Renal cortex interstitium (tissue), 11 donors: ENCODE results near the gene CD300H. TPM values are rescaled to one million over a fixed set of nuclear protein-coding genes. Genes with fewer than 3 reads are reported as not detected.
"Not testable (repeated sequence)": the region's sequence is repeated elsewhere in the genome, so short reads cannot be mapped to it uniquely, and the experiment has no call there.

ENCODE experiments used
- DNase-seq, 11 donors: peaks; one replicate each; pipeline ENCODE4 v3.0.0-alpha.2; 2013; ENCODE audit warnings: low read depth in 9 of 11, low spot score in 4 of 11; ENCODE audit errors: extremely low read depth in 1 of 11
- polyA plus RNA-seq, 3 donors: library from polyadenylated mRNA; unstranded; fragments of 120-200 nt; gene quantifications; one replicate each; pipeline ENCODE4 v1.2.1, GENCODE V29; 2013; ENCODE audit not compliant: insufficient read length in 3 of 3

The CD300H gene
- polyA plus RNA-seq, 3 donors = 0.42 TPM; not detected in 2

DNA sequence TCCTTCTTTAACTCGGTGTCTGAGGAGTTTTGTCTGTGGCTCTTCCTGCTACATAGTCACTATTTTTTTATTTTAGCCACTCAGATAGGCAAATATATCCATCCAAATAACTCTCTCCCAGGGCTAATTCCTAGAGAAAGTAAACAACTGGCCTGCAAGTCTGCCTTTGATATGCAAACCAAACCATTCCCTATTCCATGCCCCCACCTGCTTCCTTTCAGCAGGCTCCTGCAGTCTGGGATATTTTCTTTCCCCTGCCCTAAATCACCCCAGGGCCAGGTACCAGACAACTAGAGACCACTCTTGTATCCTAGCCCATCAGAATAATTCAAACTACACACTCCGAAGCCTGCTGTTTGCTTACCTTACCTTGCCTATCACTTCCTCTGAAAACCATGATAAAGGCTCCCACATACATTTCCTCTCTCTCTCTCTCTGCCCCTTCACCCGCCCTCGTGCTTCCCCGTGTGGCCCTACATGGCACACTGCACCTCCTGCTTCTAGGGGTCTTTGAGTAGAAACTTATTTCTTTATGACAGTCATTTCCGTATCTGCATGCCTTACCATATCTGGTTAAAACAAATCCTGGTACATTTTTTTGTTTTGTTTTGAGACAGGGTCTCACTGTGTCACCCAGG is 8.3 kb downstream of the CD300H start:
- no peak for DNase-seq

DNA sequence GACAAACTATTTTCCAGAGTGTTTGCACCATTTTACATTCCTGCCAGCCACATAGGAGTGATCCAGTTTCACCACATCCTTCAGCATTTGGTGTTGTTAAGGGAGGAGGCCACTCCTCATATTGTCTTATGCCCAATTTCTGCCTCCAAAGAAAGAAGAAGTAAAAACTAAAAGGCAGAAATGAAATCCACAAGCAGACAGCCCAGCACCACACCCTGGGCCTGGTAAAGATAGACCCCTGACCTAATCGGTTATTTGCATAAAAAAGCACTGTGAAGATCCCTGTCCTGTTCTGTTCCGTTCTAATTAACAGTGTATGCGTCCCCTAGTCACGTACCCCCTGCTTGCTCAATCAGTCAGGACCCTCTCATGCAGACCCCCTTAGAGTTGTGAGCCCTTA is 8.9 kb downstream of the CD300H start:
- DNase-seq = not testable (repeated sequence)

DNA sequence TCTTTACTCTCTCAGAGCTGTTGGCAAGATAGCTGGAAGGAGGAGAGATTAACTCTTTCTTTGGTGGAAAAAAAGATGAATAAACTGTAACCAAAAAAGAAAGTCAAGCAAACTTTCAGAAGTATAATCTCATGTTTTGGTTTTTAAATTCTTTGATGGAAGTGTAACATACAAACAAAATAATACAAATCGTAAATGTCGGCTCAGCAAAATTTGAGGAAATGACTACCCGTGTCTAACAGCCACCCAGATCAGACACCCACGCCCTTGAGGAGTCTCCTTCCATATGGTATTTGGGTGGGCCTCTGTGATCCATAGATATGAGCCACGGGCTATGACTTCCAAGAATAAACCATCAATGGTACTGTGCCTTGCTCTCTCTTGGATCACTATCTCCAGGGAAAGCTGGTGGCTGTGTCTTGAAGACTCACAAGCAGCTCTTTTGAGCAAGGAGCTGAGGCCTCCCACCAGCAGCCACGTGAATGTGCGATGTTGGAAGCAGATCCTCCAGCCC is 11.8 kb downstream of the CD300H start:
- no peak for DNase-seq

DNA sequence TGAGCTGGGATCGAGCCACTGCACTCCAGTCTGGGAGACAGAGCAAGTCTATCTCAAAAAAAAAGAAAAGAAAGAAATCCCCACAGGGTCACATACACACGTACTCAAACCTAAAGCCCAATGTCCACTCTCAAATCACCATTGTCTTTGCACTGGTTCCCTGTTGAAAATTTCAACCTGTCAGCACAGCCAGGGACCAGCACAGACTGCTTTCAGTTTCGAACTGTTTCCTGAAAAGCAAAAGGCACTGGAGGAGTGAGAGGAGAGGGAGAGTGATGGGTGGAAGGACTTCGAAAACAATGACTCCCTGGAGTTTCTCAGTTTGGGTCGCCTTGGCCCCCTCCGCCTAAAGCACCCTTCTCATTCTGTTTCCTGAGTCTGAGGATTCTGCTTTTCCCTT is 12.4 kb downstream of the CD300H start:
- no peak for DNase-seq

DNA sequence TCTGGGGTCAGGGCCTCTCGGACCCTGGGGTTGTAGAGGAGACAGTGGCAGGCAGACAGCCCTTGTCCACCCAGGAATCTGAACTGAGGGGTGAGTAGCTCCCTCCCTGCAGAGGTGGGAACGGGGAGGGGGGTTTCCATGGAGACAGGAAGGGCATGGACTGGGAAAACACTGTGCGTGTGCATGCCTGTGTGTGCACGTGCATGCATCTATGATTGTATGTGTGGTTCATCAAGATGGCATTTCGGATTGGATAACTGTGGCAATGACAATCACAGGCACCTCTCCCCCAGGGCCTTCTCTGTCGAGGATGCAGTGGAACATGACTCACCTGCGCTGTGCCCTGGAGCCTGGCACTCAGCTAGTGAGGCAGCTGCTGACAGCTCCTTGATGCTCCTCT is 15.3 kb downstream of the CD300H start:
- DNase-seq = peak in 1 of 11 donors; percentile 15

DNA sequence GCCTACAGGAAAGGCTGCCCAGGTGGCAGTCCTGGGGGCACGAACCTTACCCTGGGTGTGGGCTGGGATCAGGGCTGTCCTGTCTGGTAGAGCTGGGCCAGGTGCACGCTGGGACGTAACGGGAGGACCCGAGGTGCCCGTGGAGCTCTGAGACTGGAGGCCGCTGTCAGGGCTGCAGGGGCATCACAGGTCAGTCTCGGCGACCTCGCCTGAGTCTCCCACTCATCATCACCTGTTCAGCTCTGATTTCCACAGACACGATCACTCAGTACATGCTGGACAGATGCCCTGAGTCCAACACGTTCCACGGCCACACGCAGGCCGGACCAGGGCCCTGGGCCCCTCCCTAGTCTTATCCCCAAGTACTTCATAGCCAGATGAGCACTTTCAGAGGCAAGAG is 16.7 kb downstream of the CD300H start:
- no peak for DNase-seq

DNA sequence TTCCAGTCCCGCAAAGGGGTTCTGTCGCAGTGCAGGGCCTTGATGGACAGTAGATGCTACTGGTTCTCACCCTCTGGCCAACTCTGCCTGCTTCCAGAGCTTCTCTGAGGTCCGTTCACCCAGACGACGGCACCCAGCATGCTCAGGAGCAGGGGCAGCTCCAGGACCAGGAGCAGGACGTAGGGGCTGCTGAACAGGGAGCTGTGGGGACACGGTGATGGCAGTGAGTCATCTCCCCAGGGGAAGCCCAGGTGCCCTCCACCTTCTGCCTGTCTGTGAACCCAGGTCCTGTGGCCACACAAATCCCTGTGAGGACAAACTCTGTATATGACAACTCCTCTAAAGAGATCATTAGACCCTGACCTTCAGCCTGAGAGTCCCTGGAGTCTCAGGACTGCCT is 18.0 kb downstream of the CD300H start:
- DNase-seq = no peak

DNA sequence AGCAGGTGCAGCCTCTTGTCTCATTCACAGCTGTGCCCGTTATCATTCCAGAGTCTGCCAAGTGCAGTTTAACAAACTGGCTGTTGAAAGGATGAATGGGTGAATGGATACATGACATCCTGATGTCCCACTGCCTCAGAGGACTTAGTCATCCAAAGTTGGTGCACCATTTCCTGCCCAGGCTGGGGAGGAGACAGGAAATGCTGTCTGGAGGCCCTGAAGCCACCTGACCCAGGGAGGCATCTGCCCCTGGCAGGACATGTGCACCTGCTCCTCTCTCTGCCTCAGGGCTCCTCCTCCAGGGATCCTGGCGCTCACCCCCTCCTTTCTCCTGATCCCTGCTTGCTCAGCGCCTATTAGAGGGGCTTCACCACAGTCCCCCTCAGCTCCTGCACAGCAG is 19.6 kb downstream of the CD300H start:
- no peak for DNase-seq

DNA sequence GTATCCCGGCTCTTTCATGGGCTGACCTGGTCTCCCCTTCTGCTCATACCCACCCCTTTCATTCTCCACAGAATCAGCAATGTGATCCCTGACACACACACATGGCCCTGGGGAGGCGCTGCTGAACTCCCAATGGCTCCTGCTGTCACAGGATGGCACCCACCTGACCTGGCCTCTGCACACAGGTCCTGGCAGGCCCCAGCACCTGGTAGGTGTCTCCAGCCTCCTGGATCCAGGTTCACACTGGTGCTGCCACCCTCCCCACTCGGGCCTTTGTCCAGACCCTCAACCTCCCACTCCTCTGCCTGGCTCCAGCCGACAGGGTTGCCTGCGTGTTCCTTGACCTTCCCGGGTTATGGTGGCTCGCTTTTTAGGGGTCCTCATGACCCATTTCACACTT is 20.0 kb downstream of the CD300H start:
- no peak for DNase-seq

DNA sequence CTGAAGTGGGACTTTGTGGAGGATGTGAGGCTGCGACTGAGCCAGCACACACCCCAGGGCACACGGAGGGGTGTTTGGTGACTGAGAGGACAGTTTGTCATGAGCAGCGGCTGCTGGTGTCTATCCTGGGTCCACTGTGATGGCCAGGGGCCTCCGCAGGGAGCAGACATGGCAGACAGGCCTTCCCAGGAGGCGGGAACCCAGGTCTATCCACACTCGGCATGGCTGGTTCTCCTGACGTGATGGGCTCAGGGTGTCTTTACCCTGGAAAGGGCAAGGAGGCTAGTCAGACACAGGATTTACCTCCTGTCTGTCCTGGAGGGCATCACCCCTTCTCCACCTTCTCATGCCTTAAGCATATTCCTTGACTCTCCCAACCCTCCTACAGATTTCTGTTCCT is 20.7 kb downstream of the CD300H start:
- DNase-seq = no peak

DNA sequence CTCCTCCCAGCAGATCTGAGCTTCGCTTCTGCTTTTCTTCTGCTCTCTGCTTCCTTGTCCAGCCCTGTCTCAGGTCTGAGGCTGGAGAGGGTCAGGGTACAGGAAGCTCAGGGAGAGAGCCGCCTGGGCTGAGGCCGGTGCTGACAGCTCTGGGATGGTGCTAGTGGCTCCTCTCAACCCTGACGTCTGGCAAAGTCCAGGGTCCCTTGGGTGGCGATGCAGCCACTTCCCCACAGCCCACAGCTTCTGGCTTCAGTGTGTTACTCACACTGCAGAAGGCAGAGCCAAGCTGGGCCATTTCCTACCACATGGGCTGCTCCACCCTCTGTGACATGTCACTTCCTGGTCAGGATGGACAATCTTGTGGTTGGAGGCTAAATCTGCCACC is 21.5 kb downstream of the CD300H start, which contains the start of gene CD300C:
Gene CD300C, minus strand, starts transcription at position 273 of the 388 bp plus-strand sequence. CDS start 333 bp downstream, outside the sequence.
- DNase-seq = no peak

DNA sequence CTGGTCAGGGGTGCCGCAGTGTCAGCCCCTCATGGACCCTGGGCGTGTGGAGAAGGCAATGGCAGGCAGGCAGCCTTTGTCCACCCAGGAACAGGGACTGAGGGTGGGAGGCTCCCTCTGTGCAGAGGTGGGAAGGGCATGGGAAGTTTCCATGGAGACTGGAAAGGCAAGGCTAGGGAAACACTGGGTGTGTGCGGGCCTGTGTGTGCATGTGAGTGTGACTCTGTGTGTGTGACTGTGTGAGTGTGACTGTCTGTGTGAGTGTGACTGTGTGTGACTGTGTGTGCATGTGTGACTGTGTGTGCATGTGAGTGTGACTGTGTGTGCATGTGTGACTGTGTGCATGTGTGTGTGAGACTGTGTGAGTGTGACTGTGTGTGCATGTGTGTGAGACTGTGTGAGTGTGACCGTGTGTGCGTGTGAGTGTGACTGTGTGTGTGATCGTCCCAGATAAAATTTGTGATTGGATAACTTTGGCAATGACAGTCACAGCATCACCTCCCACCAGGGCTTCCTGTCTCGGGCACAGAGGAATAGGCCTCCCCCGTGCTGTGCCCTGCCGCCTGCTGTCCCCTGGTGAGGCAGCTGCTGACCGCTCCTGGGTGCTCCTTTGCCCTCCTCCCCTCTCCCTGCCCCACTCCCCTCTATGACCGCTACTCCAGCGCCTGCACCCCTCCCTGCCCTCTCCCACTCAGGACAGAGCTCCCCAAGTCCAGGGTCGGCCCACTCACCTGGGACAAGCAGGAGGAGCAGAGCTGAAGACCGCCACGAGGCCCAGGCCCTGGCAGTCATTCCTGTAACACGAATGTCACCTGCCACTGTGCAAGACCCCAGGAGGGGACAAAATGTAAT is 22.1 kb downstream of the CD300H start:
- DNase-seq = peak in 1 of 11 donors; percentile 5

DNA sequence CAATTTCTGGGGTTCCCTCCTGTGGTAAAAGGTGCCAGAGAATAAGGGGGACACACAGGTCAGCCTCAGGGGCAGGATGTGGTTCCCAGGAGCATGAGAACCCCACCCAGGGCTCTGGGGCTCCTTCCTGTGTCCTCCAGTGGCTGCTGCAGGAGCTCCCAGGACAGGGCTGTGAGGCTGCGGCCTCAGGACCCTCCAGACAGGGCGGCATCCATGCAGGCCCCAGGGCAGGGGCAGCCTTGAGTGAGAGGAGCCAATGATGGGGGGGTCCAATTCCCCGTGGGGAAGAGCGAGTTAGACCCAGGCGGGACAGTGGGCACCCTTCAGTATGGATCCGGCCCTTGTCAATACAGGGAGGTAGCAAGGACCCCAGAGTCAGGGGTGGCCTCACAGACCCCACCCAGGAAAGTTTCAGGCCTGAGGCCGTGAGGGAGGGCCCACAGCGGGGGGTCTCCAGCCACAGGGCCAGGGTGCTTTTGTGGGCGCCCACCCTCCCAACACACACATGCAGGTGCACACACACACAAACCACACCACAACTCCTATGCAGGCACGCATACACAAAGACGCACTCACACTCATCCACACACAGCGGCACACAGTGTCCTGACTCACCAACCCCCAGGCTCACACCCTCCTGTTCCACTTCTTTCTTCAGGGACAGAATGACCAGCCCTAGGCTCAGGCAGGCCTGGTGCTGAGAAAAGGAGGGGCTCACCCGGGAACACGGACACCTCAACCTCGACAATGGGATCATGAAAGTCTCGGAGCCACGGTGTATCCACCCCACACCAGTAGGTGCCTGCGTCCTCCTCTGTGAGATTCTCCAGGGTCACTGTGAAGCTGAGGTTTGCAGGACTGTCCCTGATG is 23.2 kb downstream of the CD300H start:
- DNase-seq = no peak

DNA sequence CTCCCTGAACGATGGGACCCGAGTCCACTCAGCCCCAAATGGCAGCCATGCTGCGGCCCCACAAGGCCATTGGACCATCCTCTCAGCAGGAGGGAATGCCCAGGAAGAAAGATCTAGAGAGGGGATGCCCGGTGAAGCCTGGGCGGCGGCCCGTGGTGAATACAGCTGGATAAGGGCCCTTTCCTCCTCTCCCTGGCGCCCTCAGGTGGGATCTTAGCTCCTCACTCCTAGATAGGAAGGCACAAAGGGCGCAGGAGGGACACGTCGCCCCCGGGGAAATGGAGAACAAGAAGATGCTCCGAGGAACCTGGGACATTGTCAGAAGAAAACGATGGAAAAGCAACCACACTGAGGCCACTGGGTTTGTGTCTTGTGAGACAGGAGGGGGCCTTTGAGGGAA is 23.9 kb downstream of the CD300H start:
- no peak for DNase-seq

DNA sequence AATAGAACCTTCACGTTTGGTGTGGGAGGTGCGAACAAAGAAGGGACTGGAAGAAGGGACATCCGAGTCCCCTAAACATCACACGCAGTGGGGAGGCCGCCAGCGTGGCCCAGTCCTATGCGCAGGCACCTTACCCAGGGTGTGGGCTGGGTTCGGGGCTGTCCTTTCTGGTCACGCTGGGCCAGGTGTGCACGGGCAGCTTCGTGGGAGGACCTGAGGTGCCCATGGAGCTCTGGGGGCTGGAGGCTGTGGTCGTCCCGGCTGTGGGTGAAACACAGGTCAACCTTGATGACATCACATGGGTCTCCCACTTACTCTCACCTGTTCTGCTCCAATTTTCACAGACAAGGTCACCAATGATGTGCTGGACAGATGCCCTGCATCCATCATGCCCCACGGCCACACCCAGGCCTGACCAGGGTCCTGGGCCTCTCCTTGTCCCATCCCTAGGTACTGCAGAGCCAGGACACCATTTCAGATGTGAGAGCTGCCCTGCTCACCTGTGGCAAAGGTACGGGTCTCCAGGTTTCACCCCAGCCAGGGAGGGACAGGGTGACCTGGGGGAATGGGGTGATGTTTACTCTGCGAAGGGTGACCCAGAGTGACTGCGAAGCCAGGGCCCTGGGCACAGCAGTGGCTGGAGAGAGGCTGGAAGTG is 24.5 kb downstream of the CD300H start:
- no peak for DNase-seq

DNA sequence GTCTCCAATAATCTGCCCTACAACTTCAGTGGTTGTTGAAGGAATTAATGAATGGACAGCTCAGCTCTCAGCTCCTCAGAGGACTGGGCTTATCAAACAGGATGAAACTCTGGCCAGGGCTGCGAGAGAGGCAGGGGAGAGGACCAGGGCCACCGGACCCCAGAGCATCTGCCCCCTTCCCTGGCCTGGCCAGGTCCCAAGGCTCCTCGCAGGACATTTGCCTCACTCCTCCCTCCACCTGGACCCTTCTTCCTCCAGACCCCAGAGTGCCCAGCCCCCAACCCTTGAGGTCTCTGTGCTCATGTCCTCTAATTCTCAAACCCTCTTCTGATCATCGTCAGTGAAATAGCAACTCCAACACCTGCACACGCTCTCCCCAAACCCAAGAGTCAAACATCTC is 25.1 kb downstream of the CD300H start:
- no peak for DNase-seq

DNA sequence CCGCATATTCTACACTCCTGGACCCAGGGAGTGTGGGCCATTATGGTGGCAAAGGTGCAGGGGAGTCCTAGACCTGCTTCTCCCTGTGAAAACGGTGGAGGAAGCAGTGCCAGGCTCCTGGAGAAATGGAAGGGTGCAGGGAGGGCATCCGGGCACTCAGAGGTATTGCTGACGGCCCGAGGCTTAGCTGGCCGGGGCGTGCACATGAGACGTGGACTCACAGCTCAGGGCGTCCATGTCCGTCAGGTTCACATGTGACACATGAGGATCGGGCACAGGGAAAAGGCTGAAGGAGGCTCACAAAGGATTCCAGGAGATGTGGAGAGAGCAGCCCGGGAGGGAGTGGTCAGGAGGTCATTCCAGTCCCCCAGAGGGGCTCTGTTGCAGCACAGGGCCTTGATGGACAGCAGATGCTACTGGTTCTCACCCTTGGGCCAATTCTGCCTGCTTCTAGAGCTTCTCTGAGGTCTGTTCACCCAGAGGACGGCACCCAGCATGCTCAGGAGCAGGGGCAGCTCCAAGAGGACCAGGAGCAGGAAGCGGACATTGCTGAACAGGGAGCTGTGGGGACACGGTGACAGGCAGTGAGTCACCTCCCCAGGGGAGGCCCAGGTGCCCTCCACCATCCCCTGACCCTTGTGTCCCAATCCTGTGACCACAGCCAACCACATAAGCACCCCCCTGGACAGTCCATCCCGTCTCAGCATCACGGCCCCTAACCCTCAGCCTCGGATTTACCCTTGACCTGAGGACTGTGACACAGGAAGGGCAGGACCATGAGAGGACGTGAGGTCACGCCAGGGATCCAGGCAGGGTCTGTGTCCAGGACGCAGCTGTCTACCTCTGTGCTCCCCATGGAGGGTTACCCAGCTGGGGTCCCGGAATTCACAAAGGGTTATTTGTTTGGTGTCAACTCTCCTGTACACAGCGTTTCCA is 25.9 kb downstream of the CD300H start:
- DNase-seq = no peak

DNA sequence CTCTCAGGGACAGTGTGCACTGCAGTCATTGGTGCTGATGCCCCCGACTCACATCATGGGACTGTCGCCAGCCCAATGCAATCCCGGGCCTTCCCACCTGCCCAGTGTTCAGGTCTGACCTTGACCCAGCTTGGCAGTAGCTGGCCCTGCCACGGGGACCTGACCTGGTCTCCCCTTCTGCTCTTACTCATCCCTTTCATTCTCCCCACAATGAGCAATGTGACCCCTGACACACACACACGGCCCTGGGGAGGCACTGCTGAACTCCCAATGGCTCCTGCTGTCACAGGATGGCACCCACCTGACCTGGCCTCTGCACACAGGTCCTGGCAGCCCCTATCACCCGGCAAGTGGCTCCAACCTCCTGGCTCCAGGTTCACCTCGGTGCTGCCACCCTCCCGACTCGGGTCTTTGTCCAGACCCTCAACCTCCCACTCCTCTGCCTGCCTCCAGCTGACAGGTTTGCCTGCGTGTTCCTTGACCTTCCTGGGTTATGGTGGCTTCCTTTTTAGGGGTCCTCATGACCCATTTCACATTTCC is 28.0 kb downstream of the CD300H start:
- no peak for DNase-seq
